ENCODE results near the gene GABRB3. TPM values are rescaled to one million over a fixed set of nuclear protein-coding genes. Genes with fewer than 3 reads are reported as not detected.

Gene GABRB3
- total RNA-seq, 1 experiment from 2014 or later: 89.0 TPM

DNA sequence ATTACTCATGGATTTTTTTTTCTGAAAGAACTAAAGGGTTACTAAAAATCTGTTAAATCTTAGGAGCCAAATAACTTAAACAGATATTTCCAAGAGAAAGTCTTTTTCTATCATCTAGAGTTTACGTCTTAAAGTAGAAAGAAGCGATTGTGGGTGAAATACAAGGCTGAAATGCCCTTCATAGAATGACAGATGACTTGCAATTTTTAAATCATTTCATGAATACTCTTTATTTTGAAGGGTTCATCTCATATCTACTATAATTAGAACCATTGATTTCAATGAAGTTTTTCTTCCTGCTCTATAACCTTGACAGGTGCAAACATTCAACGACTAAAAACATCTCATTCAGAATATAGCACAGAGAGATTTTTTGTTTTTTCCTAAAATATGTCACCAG, 217.0 kb downstream of the GABRB3 start:
- no peak overlapping the region for H3K4me3 ChIP-seq (ENCODE audit: insufficient read depth, low read depth, low read length)
- no peaks in the 10 kb centered on the region for H3K27me3 ChIP-seq (ENCODE audit: control insufficient read depth, insufficient read depth, low read length)
- peaks cover 11% of the 10 kb centered on the region for H3K36me3 ChIP-seq (replicated peaks; ENCODE audit: control insufficient read depth, insufficient read depth, low read length)
- no peak for DNase-seq

DNA sequence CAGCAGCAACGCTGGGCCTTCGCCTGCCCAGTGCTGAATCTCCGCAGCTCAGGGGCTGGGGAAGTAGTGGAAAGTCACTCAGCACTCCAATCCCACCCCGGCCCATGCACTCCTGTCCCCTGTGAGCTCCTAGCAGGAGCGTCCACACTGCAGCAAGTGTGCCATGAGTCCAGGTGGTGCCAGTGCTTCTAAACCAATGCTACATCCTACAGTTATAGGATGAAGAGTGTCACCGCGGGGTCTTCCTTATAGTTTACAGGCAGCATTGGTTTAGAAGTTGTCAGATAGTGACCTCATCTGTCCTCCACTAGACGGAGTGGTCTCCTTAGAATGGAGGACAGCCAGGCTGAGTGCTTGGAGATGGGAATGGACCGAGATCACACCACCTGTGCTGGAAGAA, 221.4 kb downstream of the GABRB3 start:
- peaks cover 9% of the 10 kb centered on the region for H3K36me3 ChIP-seq (replicated peaks; ENCODE audit: control insufficient read depth, insufficient read depth, low read length)
- no peak overlapping the region for H3K4me3 ChIP-seq (ENCODE audit: insufficient read depth, low read depth, low read length)
- DNase-seq: no peak
- no peaks in the 10 kb centered on the region for H3K27me3 ChIP-seq (ENCODE audit: control insufficient read depth, insufficient read depth, low read length)

DNA sequence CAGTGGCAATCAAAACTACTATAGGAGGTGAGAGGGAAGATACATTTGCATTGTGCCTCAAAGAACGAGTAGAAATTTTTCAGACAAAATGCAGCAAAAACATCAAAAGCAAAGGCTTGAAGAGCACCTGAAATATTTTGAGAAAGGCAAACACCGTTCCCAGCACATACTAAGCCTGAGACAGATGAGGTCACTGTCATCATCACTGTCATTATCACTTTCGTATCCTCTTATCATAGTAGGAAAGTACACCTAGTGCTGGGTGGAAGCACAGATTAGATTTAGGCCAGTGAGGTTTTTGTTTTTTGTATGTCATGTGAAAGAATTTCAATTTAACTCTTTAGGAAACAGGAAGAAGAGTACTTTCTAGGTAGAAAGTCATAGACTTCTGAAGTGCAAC, 222.0 kb downstream of the GABRB3 start:
- H3K36me3 ChIP-seq (replicated peaks; ENCODE audit: control insufficient read depth, insufficient read depth, low read length): peaks cover 9% of the 10 kb centered on the region
- H3K4me3 ChIP-seq (ENCODE audit: insufficient read depth, low read depth, low read length): no peak overlapping the region
- no peaks in the 10 kb centered on the region for H3K27me3 ChIP-seq (ENCODE audit: control insufficient read depth, insufficient read depth, low read length)
- no peak for DNase-seq

DNA sequence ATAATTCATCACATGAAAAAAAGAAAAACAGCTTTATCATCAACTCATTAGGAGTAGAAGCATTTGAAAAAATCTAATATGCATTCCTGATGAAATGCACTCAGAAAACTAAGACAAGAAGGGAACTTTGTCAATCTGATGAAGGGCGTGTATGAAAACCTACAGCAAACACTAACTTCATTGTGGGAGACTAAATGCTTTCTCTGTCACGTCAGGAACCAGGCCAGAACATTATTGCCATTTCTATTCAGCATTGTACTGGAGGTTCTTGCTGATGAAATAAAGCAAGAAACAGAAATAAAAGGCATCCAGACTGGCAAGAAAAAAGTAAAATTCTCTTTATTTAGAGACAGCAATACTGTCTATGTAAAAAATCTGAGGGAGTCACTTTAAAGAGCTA, 235.2 kb downstream of the GABRB3 start:
- Histone ChIP-seq H3K27me3 (ENCODE audit: control insufficient read depth, insufficient read depth, low read length) (no peaks in the 10 kb centered on the region), H3K36me3 (replicated peaks; ENCODE audit: control insufficient read depth, insufficient read depth, low read length) (no peaks in the 10 kb centered on the region), H3K4me3 (ENCODE audit: insufficient read depth, low read depth, low read length) (no peak overlapping the region)
- DNase-seq: no peak

DNA sequence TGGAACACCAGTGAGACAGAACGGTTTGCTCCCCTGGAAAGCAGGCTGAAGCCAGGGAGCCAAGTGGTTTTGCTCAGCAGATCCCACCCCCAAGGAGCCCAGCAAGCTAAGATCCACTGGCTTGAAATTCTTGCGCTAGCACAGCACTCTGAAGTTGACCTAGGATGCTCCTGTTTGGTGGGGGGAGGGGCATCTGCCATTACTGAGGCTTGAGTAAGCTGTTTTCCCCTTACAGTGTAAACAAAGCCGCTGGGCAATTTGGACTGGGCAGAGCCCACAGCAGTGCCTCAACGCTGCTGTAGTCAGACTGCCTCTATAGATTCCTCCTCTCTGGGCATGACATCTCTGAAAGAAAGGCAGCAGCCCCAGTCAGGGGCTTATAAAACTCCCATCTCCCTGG, 241.4 kb downstream of the GABRB3 start:
- Histone ChIP-seq H3K27me3 (ENCODE audit: control insufficient read depth, insufficient read depth, low read length) (no peaks in the 10 kb centered on the region), H3K36me3 (replicated peaks; ENCODE audit: control insufficient read depth, insufficient read depth, low read length) (no peaks in the 10 kb centered on the region), H3K4me3 (ENCODE audit: insufficient read depth, low read depth, low read length) (no peak overlapping the region)
- DNase-seq: no peak

GRCh38 chr15:26525096-26525495, 247.8 kb downstream of the GABRB3 start:
- DNase-seq: no peak
- H3K27me3 ChIP-seq (ENCODE audit: control insufficient read depth, insufficient read depth, low read length): no peaks in the 10 kb centered on the region
- H3K36me3 ChIP-seq (replicated peaks; ENCODE audit: control insufficient read depth, insufficient read depth, low read length): no peaks in the 10 kb centered on the region
- no peak overlapping the region for H3K4me3 ChIP-seq (ENCODE audit: insufficient read depth, low read depth, low read length)

GRCh38 chr15:26521691-26522198, 251.1 kb downstream of the GABRB3 start:
- Histone ChIP-seq H3K27me3 (ENCODE audit: control insufficient read depth, insufficient read depth, low read length) (no peaks in the 10 kb centered on the region), H3K36me3 (replicated peaks; ENCODE audit: control insufficient read depth, insufficient read depth, low read length) (no peaks in the 10 kb centered on the region), H3K4me3 (ENCODE audit: insufficient read depth, low read depth, low read length) (no peak overlapping the region)
- DNase-seq: no peak

DNA sequence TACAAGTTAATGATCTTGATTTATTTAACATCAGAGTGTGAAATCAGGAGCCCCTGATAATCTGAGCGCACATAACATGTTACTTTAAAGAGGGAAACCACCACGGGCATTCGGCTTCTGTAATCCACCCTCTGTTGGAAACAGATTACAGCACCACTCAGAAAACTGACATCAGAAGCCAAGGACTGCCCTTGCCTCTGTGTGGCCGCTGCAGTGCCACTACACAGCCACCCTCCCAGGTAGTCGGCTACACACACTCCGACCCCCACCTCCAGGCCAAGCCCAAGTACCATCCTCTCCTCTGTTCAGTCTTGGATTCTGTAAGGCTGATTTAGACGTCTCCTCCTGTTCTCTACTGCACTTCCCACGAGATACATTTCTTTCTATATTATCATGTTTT, 251.7 kb downstream of the GABRB3 start:
- Histone ChIP-seq H3K27me3 (ENCODE audit: control insufficient read depth, insufficient read depth, low read length) (no peaks in the 10 kb centered on the region), H3K4me3 (ENCODE audit: insufficient read depth, low read depth, low read length) (no peak overlapping the region), H3K36me3 (replicated peaks; ENCODE audit: control insufficient read depth, insufficient read depth, low read length) (no peaks in the 10 kb centered on the region)
- DNase-seq: no peak

DNA sequence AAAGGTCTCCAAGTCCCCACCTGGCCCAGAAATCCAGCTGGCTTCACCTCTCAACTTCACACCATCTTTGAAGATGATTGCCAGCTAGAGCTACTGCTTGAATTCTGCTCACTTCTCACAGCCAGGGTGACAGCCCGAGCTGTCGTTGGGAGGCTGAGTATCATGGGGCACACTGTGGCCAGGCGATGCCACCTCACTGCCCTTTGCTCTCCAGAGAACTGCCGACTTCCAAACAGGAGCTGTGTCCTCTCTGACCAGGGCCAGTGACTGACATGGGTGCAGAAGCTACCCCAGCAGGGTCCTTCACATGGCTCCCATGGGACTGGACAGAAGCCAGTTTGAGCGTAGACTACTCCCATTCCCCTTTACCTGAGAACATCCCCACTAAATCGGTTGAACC, 254.0 kb downstream of the GABRB3 start:
- Histone ChIP-seq H3K36me3 (replicated peaks; ENCODE audit: control insufficient read depth, insufficient read depth, low read length) (no peaks in the 10 kb centered on the region), H3K27me3 (ENCODE audit: control insufficient read depth, insufficient read depth, low read length) (no peaks in the 10 kb centered on the region), H3K4me3 (ENCODE audit: insufficient read depth, low read depth, low read length) (no peak overlapping the region)
- DNase-seq: no peak

GRCh38 chr15:26516102-26516980, 256.5 kb downstream of the GABRB3 start:
- H3K4me3 ChIP-seq (ENCODE audit: insufficient read depth, low read depth, low read length): no peak overlapping the region
- H3K27me3 ChIP-seq (ENCODE audit: control insufficient read depth, insufficient read depth, low read length): no peaks in the 10 kb centered on the region
- no peak for DNase-seq
- no peaks in the 10 kb centered on the region for H3K36me3 ChIP-seq (replicated peaks; ENCODE audit: control insufficient read depth, insufficient read depth, low read length)

DNA sequence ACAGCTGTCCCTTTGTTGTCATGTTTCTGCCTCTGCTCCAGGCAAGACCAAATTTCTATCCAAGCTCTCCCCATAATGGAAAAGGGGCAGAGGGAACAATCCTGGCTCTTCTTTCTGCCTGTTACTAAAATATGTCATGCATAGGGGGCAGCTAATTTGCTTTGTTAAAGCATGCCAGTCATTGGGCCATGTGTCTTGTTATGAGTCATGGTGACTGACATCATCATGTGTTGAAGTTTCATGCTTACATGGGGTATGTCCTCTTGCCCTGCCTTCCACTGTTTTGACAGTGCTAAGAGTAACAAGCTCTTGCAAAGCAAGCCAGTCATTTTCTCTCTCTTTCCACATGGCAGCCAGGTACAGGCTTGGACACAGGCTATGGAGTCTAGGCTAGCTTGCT, 268.9 kb downstream of the GABRB3 start:
- no peaks in the 10 kb centered on the region for H3K36me3 ChIP-seq (replicated peaks; ENCODE audit: control insufficient read depth, insufficient read depth, low read length)
- no peak for DNase-seq
- no peaks in the 10 kb centered on the region for H3K27me3 ChIP-seq (ENCODE audit: control insufficient read depth, insufficient read depth, low read length)
- H3K4me3 ChIP-seq (ENCODE audit: insufficient read depth, low read depth, low read length): no peak overlapping the region

Other genes starting within 250 kb of the GABRB3 start
- 18.6 and 18.7 TPM in 2 replicates for gene GABRA5, start 94.0 kb upstream of the GABRB3 start, total RNA-seq (2014; rRNA removed; shearing (Covaris generic))
- 0.42 and 1.2 TPM in 2 replicates for gene GABRG3, start 198.1 kb upstream of the GABRB3 start, total RNA-seq (2014; rRNA removed; shearing (Covaris generic))

Data from H7 (cell line).